H54 (cell line): ENCODE measurements around the gene ZSWIM3.

ENCODE experiments used
- DNase-seq: peaks from one replicate; pipeline ENCODE4 v3.0.0; 2011; ENCODE audit warnings: low spot score, mixed read lengths; ENCODE audit not compliant: insufficient read length
- FAIRE-seq: peaks from 3 replicates; lab custom pipeline; 2011; peaks lifted over from hg19 to GRCh38; lab: Jason Lieb, UNC
- POLR2A ChIP-seq: IDR thresholded peaks from 2 replicates; pipeline ENCODE4 v1.6.1; 2011; ENCODE audit warnings: low read depth, mild to moderate bottlenecking, low read length

The ZSWIM3 gene

DNA sequence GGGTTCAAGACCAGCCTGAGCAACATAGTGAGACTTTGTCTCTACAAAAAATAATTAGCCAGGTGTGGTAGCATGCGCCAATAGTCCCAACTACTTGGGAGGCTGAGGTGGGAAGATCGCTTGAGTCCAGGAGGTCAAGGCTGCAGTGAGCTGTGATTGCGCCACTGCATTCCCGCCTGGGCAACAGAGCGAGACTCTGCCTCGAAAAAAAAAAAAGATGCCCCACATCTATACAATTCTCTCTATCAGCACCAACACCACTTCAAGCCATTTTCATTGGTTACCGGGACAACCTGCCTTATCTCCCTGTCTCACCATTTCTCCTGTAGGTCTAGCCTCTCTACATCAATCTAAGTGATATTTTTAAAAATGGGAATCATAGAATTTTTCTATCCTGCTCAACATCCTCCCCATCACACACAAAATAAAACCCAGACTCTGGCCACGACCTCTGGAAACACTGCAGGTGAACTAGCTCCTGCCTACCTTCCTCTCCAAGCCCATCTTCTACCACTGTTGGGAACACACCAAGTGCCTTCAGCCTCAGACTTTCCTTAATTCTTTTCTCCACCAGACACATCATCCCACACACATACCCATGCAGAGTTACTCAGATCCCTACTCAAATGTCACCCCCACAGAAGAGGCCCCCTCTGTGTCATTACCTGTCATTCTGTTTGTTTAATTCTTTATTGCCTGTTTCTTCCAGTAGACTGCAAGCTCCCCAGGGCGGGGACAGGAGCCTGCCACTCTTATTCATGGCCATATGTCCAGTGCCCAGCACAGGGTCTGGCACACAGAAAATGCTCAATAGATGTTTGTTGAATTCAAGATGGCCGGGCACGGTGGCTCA is 64.1 kb downstream of the ZSWIM3 start:
- DNase-seq (no peak), FAIRE-seq (no peak)
- no peak for TF ChIP-seq POLR2A

DNA sequence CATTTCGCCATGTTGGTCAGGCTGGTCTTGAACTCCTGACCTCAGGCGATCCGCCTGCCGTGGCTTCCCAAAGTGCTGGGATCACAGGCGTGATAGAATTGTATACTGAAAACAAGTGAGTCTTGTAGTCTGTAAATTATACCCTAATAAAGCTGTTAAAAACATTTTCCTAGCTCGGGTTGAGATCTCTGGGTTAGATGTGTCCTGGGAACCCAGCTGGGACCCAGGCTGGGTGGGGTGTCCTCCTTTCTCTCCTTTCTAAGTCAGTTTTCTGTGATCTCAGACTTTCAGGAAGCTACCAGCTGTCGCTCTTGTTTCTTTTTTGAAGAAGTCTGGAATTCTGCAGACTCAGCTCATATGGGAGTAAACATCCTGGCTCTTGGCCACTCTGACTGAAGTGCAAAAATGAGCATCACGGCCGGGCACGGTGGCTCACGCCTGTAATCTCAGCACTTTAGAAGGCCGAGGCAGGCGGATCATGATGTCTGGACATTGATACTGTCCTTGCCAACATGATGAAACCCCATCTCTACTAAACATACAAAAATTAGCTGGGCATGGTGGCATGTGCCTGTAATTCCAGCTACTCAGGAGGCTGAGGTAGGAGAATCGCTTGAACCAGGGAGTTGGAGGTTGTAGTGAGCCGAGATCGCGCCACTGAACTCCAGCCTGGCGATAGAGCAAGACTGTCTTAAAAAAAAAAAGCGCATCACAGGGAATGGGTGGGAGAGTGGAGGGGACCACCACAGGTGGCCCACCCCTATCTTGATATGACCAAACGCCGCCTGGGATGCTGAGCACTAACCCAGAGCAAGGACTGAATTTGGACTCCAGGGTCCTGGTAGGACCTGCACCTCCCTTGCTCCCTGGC is 67.2 kb downstream of the ZSWIM3 start:
- DNase-seq (no peak), FAIRE-seq (no peak)
- no peak for TF ChIP-seq POLR2A

DNA sequence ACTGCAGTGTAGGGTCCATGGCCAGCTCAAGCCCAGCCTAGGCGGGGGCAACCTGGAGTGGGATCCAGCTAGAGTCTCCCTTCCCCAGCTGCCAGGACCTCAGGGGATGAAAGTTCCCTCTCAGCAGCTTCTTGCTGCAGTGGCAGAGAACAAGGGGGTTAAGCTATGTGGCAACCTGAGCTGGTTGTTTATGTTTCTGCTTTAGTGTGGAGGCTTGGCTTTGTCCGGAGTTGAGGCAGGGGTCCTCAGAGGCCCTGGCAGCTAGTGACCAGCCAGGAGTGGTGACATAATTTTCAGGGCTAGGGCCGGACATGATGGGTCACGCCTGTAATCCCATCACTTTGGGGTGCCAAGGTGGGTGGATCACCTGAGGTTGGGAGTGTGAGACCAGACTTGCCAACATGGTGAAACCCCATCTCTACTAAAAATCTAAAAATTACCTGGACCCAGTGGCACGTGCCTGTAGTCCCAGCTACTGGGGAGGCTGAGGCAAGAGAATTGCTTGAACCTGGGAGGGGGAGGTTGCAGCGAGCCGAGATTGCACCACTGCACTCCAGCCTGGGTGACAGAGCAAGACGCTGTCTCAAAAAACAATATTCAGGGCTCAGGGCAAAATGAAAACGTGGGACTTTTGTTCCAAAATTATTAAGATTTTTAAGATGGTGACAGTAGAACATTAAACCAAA is 68.5 kb downstream of the ZSWIM3 start:
- no peak for TF ChIP-seq POLR2A
- DNase-seq (no peak), FAIRE-seq (no peak)

DNA sequence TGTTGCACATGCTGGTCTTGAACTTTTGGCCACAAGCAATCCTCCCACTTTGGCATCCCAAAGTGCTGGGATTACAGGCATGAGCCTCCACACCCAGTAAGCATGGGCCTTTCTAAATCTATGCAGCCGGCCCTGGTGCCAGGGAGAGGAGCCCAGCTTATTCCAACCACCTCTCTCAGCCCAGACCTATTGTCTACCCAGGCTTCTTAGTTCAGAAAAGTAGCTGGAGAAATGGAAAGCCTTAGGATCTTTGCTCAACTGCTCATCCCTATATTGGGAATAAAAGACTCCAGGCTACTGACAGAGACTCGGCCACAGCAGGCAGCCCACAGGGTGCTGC is 69.3 kb downstream of the ZSWIM3 start:
- TF ChIP-seq POLR2A, result no peak
- FAIRE-seq (no peak), DNase-seq (no peak)

DNA sequence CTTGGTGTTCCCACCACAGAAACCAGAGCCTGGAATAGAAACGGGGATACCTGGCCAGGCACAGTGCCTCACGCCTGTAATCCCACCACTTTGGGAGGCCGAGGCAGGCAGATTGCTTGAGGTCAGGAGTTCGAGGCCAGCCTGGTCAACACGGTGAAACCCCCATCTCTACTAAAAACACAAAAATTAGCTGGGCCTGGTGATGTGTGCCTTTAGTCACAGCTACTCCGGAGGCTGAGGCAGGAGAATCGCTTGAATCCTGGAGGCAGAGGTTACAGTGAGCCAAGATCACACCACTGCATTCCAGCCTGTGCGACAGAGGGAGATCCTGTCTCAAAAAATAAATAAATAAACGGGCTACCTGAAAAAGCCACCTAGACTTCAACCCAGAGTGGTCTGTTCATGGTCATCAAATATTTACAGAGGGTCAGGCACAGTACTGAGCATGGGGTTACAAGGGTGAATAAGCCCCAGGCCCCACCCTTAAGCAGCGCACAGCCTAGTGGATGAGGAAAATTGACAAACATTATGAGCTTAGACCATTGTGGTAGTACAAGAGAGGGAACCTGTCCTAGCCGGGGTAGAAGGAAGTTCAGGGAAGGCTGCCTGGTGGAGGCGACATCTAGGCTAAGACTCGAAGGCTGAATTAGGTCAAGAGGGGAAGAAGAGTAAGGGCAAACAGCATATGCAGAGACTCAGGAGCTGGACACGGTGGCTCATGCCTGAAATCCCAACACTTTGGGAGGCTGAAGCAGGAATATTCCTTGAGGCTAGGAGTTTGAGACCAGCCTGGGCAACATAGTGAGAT is 69.9 kb downstream of the ZSWIM3 start:
- FAIRE-seq, result no peak

More for the DNA sequence above, 69.9 kb downstream of the ZSWIM3 start:
- no peak for TF ChIP-seq POLR2A
- no peak for DNase-seq
